Neural cell (in vitro differentiated cells): ENCODE results near the gene VPS50. TPM values are rescaled to one million over a fixed set of nuclear protein-coding genes. Genes with fewer than 3 reads are reported as not detected.
"Not testable (repeated sequence)": the region's sequence is repeated elsewhere in the genome, so short reads cannot be mapped to it uniquely, and the experiment has no call there.

Source experiments
- H2AFZ ChIP-seq: fragments of 200-600, 300-800 bp; sonication (generic), shearing (Covaris generic); 2 replicates; pipeline ENCODE4 v1.6.0; 2014; ENCODE audit warnings: low read depth, mild to moderate bottlenecking, antibody characterized with exemption, low read length, moderate library complexity
- H3F3A ChIP-seq: fragments of 200-600 bp; shearing (Covaris generic); 2 replicates; pipeline ENCODE4 v1.6.1; 2016; ENCODE audit warnings: mild to moderate bottlenecking, moderate library complexity, mixed read lengths, antibody characterized with exemption, low read length; ENCODE audit not compliant: insufficient read depth, poor library complexity, severe bottlenecking
- H3K27ac ChIP-seq: fragments of 200-600, 300-800 bp; sonication (generic), shearing (Covaris generic); 2 replicates; pipeline ENCODE4 v1.5.1; 2014; ENCODE audit warnings: mild to moderate bottlenecking, low read length, moderate library complexity
- H3K27me3 ChIP-seq: fragments of 300-800, 200-600 bp; sonication (generic), shearing (Covaris generic); 2 replicates; pipeline ENCODE4 v1.6.0; 2014; ENCODE audit warnings: mild to moderate bottlenecking, low read depth, low read length, moderate library complexity; ENCODE audit not compliant: insufficient read depth
- H3K36me3 ChIP-seq: fragments of 300-800, 200-600 bp; sonication (generic), shearing (Covaris generic); 2 replicates; pipeline ENCODE4 v1.5.1; 2014; ENCODE audit warnings: mild to moderate bottlenecking, antibody characterized with exemption, low read length, moderate library complexity; ENCODE audit not compliant: insufficient read depth
- H3K4me2 ChIP-seq: fragments of 300-800, 200-600 bp; sonication (generic), shearing (Covaris generic); 2 replicates; pipeline ENCODE4 v1.6.0; 2014; ENCODE audit warnings: mild to moderate bottlenecking, low read length
- H3K4me3 ChIP-seq: fragments of 300-800, 200-600 bp; sonication (generic), shearing (Covaris generic); 2 replicates; pipeline ENCODE4 v1.5.1; 2014; ENCODE audit warnings: mild to moderate bottlenecking, low read length, moderate library complexity
- H3K79me2 ChIP-seq: fragments of 200-600 bp; shearing (Covaris generic); replicated peaks from 2 replicates; pipeline ENCODE4 v1.6.0; 2014; ENCODE audit warnings: mild to moderate bottlenecking, low read length, moderate library complexity; ENCODE audit not compliant: insufficient read depth
- H3K9ac ChIP-seq: fragments of 300-800, 200-600 bp; sonication (generic), shearing (Covaris generic); 2 replicates; pipeline ENCODE4 v1.6.1; 2016; ENCODE audit warnings: mild to moderate bottlenecking, low read length, mixed read lengths
- H3K9me2 ChIP-seq: fragments of 200-600 bp; shearing (Covaris generic); 2 replicates; pipeline ENCODE4 v1.6.1; 2016; ENCODE audit warnings: mild to moderate bottlenecking, low read length, mixed read lengths; ENCODE audit not compliant: insufficient read depth
- H3K9me3 ChIP-seq: fragments of 200-600, 300-800 bp; sonication (generic), shearing (Covaris generic); 2 replicates; pipeline ENCODE4 v1.6.1; 2016; ENCODE audit warnings: mild to moderate bottlenecking, mixed run types, low read length, moderate library complexity, mixed read lengths
- H4K20me1 ChIP-seq: fragments of 200-600 bp; shearing (Covaris generic); 2 replicates; pipeline ENCODE4 v1.6.1; 2016; ENCODE audit warnings: mild to moderate bottlenecking, mixed run types; ENCODE audit not compliant: insufficient read depth
- EP300 ChIP-seq: fragments of 450-650 bp; conservative IDR thresholded peaks from 2 replicates; pipeline ENCODE4 v1.6.1; 2014; ENCODE audit warnings: antibody characterized with exemption, mild to moderate bottlenecking, moderate library complexity; ENCODE audit not compliant: poor library complexity, severe bottlenecking
- EZH2 ChIP-seq: fragments of 200-600, 300-800 bp; shearing (Covaris generic), sonication (generic); IDR thresholded peaks from 2 replicates; pipeline ENCODE4 v1.6.1; 2014; ENCODE audit warnings: antibody characterized with exemption, low read length, borderline replicate concordance, mild to moderate bottlenecking; ENCODE audit not compliant: insufficient read depth, poor library complexity, severe bottlenecking
- MXI1 ChIP-seq: fragments of 450-650 bp; conservative IDR thresholded peaks from 2 replicates; pipeline ENCODE4 v1.6.1; 2014; ENCODE audit warnings: antibody characterized with exemption, mild to moderate bottlenecking; ENCODE audit not compliant: poor library complexity, severe bottlenecking
- POLR2AphosphoS5 ChIP-seq: IDR thresholded peaks from 2 replicates; pipeline ENCODE4 v1.6.1; 2012
- RAD21 ChIP-seq: fragments of 450-650 bp; conservative IDR thresholded peaks from 2 replicates; pipeline ENCODE4 v1.6.1; 2014; ENCODE audit warnings: antibody characterized with exemption, mild to moderate bottlenecking, moderate library complexity
- SMC3 ChIP-seq: fragments of 450-650 bp; conservative IDR thresholded peaks from 2 replicates; pipeline ENCODE4 v1.6.1; 2014; ENCODE audit warnings: antibody characterized with exemption, mild to moderate bottlenecking, moderate library complexity; ENCODE audit not compliant: poor library complexity
- TAF1 ChIP-seq: IDR thresholded peaks from 2 replicates; pipeline ENCODE4 v1.6.1; 2012; ENCODE audit warnings: low read depth
- polyA plus RNA-seq: library from polyadenylated mRNA; depleted of rRNA; stranded (reverse); fragments of >200 nt; gene quantifications from 2 replicates; pipeline ENCODE4 v1.2.3, GENCODE V29; 2014
- TF ChIP-seq, protein P1 (sequence below): IDR thresholded peaks from 2 replicates; pipeline ENCODE4 v1.6.1; 2012; ENCODE audit warnings: borderline replicate concordance
- TF ChIP-seq, protein P2 (sequence below): fragments of 450-650 bp; IDR thresholded peaks from 2 replicates; pipeline ENCODE4 v1.5.1; 2014; ENCODE audit warnings: antibody characterized with exemption, mild to moderate bottlenecking, moderate library complexity; ENCODE audit not compliant: poor library complexity, severe bottlenecking

VPS50 gene
- polyA plus RNA-seq, 1 donor from 2014 or later = 58.2 TPM

DNA sequence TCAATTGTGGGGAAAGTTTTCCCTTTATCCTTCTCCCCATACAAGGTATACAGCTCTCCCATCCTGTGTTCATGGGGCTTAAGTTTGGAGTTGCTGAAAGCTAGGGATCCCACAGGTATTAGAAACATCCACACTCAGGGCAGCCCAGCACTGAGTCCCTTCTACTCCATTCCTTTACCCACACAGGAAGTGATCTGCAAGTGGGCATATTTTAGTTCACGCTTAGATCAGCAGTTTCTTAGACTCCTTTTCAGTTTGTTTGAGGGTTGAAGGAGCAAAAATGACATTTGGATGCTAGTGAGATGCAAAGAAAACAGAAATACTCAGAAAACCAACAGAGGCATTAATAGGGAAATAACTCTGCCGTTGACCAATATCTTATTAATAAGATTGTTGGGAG, 134.7 kb downstream of the VPS50 start:
- Histone ChIP-seq H3K9me2 (no peaks in the 10 kb centered on the region), H3K27me3 (no peaks in the 10 kb centered on the region), H3K4me2 (no peak overlapping the region), H3K36me3 (no peaks in the 10 kb centered on the region), H3K27ac (no peak overlapping the region), H3K9ac (no peak overlapping the region), H3K4me3 (no peak overlapping the region), H3K9me3 (no peaks in the 10 kb centered on the region), H4K20me1 (no peaks in the 10 kb centered on the region), H3F3A (no peaks in the 10 kb centered on the region), H3K79me2 (no peaks in the 10 kb centered on the region), H2AFZ (no peak overlapping the region)
- TF ChIP-seq, protein P1, sequence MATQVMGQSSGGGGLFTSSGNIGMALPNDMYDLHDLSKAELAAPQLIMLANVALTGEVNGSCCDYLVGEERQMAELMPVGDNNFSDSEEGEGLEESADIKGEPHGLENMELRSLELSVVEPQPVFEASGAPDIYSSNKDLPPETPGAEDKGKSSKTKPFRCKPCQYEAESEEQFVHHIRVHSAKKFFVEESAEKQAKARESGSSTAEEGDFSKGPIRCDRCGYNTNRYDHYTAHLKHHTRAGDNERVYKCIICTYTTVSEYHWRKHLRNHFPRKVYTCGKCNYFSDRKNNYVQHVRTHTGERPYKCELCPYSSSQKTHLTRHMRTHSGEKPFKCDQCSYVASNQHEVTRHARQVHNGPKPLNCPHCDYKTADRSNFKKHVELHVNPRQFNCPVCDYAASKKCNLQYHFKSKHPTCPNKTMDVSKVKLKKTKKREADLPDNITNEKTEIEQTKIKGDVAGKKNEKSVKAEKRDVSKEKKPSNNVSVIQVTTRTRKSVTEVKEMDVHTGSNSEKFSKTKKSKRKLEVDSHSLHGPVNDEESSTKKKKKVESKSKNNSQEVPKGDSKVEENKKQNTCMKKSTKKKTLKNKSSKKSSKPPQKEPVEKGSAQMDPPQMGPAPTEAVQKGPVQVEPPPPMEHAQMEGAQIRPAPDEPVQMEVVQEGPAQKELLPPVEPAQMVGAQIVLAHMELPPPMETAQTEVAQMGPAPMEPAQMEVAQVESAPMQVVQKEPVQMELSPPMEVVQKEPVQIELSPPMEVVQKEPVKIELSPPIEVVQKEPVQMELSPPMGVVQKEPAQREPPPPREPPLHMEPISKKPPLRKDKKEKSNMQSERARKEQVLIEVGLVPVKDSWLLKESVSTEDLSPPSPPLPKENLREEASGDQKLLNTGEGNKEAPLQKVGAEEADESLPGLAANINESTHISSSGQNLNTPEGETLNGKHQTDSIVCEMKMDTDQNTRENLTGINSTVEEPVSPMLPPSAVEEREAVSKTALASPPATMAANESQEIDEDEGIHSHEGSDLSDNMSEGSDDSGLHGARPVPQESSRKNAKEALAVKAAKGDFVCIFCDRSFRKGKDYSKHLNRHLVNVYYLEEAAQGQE = no peak
- TF ChIP-seq SMC3 = no peak
- TF ChIP-seq EZH2 = no peak
- no peak for TF ChIP-seq POLR2AphosphoS5
- TF ChIP-seq MXI1 = no peak
- no peak for TF ChIP-seq RAD21
- no peak for TF ChIP-seq TAF1
- no peak for TF ChIP-seq EP300
- TF ChIP-seq, protein P2, sequence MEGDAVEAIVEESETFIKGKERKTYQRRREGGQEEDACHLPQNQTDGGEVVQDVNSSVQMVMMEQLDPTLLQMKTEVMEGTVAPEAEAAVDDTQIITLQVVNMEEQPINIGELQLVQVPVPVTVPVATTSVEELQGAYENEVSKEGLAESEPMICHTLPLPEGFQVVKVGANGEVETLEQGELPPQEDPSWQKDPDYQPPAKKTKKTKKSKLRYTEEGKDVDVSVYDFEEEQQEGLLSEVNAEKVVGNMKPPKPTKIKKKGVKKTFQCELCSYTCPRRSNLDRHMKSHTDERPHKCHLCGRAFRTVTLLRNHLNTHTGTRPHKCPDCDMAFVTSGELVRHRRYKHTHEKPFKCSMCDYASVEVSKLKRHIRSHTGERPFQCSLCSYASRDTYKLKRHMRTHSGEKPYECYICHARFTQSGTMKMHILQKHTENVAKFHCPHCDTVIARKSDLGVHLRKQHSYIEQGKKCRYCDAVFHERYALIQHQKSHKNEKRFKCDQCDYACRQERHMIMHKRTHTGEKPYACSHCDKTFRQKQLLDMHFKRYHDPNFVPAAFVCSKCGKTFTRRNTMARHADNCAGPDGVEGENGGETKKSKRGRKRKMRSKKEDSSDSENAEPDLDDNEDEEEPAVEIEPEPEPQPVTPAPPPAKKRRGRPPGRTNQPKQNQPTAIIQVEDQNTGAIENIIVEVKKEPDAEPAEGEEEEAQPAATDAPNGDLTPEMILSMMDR = no peak

DNA sequence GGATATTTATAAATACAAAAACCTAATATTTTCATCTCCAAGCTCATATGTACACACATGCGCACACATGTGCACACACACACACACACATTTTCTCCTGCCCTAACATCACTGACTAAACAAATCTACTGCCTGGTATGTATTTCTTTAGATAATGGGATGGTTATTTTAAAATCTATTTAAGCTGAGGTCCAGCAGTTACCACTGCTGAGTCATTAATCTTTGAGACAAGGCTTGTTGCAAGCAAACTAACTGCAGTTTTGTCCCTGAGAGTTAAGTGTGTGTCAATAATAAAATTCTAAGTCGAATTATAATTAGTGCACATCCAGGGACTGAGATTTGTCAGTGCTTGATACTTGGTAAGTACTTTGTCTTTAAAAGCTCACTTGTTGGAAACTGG, 135.1 kb downstream of the VPS50 start:
- TF ChIP-seq, protein P1 = no peak
- no peak for TF ChIP-seq TAF1
- TF ChIP-seq, protein P2 = no peak
- TF ChIP-seq POLR2AphosphoS5 = no peak
- no peak for TF ChIP-seq SMC3
- no peak for TF ChIP-seq EP300
- no peak for TF ChIP-seq RAD21
- Histone ChIP-seq H3K79me2 (no peaks in the 10 kb centered on the region), H3K36me3 (no peaks in the 10 kb centered on the region), H4K20me1 (no peaks in the 10 kb centered on the region), H3K9me2 (no peaks in the 10 kb centered on the region), H3K27me3 (no peaks in the 10 kb centered on the region), H3K4me3 (no peak overlapping the region), H3K27ac (no peak overlapping the region), H3F3A (no peaks in the 10 kb centered on the region), H2AFZ (no peak overlapping the region), H3K4me2 (no peak overlapping the region), H3K9me3 (no peaks in the 10 kb centered on the region), H3K9ac (no peak overlapping the region)

DNA sequence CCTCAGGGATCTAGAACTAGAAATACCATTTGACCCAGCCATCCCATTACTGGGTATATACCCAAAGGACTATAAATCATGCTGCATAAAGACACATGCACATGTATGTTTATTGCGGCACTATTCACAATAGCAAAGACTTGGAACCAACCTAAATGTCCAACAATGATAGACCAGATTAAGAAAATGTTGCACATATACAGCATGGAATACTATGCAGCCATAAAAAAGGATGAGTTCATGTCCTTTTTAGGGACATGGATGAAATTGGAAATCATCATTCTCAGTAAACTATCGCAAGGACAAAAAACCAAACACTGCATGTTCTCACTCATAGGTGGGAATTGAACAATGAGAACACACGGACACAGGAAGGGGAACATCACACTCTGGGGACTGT, 138.8 kb downstream of the VPS50 start:
- not testable (repeated sequence) for H3K79me2 ChIP-seq, H3K27me3 ChIP-seq, H2AFZ ChIP-seq, H3K9ac ChIP-seq, H4K20me1 ChIP-seq, H3K4me3 ChIP-seq, H3K36me3 ChIP-seq, H3F3A ChIP-seq, H3K9me3 ChIP-seq, H3K4me2 ChIP-seq, H3K27ac ChIP-seq, H3K9me2 ChIP-seq
